ENCODE data around the gene CDCA4.

Gene CDCA4

DNA sequence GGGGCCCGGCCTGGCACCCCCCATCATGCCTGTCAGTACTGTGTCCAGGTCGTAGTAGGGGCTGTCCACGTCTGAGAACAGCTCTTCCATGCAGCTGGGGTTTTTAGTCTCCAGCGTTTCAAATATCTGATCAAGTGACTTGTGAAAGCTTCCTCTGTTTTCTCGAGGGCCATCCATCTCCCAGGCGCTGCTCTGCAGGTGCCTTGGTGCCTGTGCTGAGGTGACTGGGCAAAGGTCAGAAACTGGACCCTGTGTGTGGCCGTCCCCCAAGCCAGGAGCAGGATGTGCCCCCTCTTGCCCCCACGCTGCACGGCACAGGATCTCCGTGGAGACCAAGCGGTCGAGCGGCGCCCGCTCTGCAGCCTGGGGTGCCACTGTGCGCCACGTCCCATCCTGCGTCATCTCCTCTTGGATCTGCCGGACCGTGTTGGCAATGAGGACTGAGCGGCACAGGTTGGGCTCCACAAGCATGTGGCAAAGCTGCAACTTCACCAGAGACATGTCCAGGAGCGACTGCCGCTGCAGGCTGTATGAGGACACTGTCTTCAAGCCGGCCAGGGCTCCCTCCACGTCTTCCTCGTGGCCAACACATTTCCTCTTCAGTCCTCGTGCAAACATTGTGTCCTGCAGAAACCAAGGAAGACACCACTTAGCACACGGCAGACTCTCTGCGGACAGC lies 9.4 kb downstream of the CDCA4 start:
- no peak for DNase-seq

DNA sequence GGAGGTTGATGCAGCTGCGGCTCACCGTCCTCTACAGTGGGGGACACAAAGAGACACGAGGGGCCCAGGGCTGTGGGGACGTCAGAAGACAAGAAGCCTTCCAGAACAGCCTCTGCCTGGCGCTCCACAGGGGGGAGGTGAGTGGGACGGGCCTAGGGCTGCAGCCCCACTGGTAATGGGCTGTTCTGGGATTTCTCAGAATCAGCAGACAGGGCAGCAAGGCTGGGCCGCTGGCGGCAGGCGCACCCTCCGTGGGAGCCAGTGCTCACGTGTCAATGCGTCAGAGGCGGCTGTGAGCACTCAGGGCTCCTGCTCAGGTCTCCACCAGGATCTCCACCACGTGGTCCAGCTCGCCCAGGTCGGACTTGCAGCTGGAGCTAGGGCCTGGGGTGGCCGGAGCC lies 10.0 kb downstream of the CDCA4 start:
- no peak for DNase-seq

DNA sequence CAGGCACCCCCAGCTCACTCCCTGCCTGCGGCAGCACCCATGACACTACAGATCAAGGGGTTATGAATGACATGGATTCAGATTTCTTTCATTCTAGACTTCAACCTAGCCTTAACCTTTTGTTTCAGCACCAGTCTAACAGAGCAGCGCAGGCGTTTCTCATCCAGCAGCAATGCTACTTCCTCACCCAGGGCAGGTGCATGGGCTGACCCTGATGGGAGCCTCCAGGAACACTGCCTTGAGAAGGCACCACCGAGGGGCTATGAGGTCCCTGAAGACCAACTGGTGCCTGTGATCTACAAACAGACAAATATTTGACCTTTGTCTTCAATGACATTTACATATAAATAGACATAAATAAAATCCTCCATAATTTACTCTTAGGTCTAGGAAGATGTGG lies 10.8 kb downstream of the CDCA4 start:
- no peak for DNase-seq

DNA sequence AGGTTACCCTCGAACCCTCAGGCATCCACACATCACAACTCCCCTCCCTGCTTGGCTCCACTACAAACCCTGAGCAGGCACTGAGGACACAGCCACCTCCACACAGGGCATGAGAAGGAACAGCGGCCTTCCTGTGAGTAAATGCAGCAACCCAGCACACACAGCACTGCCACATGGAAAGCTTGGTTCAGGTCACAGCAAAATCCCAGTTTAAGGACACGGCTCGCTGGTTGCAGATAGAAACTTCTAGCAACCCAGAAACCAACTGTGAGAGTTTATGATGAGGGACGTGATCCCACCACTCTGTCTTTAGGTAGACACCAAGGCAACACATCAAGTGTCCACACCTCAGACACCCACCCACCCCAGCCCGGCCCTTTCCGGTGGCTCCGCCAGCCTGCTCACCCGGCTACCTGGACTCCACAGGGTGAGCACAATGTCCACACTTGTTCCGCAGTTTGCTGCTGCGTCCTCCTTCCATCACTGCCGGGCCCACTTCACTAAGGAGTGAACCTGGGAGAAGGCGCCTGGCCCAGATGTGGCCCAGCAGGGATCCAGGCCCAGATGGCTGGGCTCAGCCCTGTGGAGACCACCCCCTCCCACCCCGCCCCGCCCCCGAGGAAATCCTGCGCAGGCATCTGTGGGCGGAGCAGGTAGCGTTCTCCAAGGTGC lies 13.2 kb downstream of the CDCA4 start:
- DNase-seq = no peak

DNA sequence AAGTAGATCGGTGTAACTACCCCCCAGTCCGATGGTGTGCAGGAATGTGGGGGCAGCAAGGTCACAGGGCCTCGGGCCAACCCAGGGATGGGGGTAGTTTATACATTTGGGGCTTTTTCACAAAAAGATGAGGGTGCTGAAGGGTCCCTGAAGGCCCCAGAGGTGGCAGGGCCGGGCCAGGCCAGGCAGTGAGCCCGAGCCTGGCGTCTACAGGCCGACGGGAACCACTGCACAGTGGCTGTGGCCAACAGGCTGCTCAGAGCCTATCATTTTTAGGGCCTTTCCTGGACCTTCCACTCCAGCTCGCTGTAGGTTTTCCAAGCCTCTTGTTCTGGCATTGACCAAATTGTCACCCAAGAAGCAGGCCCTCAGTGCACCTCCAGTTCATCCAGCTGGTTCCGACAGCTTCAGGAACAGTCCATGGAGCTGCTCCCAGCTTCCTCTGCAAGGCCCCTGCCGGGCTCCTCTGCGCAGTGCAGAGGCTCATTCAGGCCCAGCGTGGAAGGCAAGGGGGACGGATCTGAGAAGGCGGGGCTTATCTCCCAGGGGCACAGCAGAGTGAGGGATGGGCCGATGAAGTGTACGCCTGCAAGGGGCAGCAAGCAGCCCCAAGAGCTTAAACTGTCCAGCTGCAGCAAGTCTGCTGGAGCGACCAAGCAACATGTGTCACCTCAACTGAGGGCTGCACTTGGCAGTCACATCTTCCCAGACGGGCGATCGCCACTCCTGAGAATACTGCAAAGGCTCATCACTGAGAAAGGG lies 13.9 kb downstream of the CDCA4 start:
- no peak for DNase-seq

DNA sequence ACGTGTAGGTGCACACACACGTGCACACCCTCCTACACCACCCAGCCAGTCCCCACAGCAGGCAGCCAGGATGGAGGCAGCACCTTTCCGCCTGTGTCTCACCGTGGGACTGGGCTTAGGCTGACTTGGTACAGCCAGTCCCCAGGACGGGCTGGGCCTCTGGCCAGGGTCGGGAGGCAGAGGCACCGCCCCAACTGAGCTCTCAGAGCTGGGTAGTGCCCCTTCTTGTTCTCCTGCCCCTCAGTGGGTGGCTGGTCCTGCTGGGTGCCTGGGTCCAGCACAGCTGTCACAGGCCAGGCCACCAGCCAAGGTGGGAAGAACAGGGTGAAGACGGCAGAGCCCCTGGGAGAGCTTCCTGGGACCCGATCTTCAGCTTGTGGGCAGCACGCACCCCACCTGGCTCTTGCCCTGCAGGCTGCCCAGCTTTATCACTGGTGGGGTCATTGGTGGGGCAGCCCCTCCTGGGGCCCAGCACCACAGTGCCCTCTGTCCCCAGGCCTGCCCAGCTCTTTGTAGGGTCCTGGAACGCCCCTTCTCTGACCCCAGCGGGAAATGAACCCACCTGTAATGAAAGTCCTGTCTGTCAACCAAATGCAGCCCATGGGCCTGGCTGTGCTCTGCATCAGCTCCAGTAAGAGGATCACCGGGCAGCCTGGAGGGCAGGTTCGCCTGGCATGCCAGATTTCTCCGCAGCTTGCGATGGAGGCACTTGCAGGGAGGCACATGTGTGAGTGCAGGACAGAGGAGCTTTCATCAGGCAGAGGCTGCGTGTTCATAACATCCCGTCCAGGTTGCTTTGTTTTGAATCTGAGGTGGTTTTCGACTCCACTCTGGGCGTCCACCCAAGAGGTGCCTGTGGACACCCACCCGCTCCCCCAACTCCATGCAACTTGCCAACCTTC lies 14.7 kb downstream of the CDCA4 start:
- no peak for DNase-seq

DNA sequence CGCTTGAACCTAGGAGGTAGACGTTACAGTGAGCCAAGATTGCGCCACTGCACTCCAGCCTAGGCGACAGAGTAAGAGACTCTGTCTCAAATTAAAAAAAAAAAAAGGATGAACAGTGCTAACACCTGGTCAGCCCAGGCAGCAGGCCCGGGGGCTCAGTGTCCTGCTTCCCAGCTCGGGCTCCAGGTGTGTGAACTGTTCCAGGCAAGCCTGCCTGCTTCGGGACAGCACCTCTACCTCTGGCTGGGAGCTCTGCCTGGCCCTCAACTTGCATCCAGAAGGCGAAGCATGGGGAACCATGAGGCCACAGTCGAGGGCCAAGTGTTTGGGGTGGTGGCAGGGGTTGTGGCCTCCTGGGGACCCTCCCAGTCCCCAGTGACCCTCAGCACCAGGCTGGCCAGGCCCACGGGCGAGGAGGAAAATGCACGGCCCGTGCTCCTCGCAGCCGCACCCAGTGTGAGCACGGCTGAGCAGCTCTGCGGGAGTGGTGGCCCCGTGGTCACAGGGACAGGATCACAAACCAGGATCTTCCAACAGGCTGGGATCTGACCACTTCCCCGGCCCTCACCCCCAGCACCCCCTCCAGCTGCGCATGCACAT lies 15.5 kb downstream of the CDCA4 start:
- DNase-seq = no peak

DNA sequence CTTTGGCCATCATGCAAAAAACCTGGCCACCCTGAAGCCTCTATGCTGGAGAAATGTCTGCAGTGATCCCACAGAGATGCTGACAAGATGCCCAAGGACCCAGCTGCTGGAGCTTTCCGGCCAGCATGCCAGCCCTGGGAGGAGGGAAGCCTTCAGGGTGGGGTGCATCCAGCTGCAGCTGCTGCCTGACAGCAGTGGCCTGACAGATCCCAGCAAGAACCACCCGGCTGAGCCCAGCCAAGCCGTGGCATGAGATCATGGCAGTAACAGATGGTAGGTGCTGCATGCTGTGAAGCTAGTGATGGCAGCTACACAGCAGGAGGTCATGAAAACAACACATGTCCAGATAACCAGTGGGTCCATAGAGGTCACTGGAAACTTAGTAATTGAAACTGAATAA lies 21.5 kb downstream of the CDCA4 start:
- DNase-seq = no peak

DNA sequence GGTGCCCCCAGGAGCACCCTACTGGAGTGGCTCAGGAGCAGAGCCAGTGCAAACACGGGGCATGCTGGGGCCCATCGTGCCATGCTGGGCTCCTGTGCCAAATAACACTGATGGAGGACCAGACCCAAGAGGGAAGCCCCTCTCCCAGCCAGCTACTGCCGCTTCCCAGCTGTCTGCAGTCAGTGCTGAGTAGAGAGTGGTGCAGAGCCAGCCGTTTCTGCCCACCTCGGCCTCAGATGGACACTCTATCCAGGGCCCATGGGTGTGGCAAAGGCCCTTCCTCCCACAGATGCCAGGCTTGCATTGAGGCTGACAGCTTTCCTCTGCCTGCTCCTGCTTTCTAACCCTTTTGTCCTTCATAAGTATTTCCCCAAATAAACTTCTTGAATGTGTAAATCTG lies 22.1 kb downstream of the CDCA4 start:
- no peak for DNase-seq

DNA sequence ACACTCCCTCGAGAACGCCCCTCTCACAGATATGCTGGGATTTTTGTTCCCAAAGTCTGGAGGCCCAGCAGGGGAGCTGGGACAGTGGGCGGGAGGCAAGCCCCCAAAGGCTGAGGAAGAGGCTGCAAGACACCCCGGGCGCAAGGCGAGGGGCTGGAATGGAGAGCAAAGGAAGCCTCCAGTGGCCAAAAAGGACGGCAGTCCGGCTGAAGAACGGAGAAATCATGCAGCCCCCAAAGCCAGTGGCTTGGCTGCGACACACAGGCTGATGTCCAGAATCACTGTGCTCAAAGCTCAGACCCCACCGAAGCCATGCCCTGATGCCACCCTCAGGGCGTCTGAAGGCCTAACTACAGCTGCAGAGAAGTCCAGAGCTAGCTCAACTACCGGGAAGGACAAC lies 24.4 kb downstream of the CDCA4 start:
- no peak for DNase-seq

DNA sequence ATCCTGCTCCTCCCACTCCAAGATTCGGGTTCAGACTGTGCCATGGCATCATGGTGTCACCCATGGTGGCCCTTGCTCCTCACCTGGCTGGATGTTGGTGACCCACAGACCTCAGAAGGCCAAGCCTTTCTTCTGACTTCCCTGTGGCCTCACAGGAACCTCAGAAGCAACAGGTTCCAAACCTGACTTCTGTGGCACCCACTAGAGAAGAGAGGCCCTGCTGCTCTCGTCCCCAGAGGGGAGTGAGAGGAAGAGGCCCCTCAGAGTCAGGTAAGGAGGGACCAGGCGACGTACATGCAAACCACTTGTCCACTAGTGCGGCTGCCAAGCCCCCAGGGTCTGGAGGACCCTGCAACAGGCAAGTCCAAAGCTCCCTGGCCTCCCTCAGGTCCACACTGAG lies 24.9 kb downstream of the CDCA4 start:
- no peak for DNase-seq

DNA sequence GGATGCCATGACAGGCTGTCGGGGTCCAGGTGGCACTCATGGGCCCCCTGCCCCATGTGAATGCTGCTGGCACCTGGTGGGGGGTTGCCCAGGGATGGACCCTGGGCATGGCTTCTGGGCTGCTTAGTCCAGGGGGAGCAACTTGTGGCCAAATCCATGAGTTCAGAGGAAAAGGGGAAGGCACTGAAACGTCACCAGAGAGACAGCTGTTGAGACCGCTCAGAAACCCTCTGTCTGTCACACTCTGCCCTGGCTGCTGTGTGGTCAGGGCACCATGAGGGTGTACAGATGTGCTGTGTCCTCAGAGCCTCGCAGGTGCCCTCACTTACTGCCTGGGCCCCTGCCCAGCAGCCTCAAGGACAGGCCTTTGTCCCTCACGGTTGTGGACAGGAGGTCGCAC lies 25.9 kb downstream of the CDCA4 start:
- DNase-seq = no peak

DNA sequence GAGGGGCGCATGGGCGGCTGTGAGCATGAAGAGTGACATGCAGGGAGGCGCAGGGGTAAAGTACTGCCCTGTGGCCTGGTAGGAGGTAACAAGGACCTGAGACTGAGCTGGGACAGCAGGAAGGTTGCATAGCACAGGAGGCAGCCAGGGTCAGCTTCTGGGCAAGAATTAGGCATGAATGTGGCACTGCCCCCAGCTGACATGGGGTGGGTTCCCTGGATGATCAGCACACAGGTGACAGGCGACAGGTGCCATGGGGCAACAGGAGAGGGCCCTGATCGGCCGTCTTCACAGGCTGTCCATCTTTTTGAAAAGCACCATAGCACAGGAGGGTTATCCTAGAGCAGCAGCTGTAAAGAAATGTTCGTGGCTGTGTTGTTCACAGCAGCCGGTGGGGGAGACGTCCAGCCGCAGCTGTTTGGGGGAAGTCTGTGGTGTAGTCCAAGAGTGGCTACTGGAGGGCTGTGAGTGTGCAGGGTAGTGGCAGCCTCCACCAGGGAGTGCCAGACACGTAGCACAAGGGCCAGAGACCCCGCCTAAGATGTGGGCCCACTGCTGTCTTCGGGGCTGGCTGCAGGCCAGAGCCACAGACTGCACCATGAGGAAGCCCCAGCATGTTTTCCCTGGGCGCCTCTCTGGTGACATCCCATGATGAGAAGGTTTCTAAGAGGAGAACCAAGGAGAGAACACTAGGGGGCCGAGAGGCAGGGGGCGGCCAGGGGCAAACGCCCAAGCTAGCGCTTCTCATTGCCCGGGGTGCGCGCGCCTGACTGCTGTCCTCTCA lies 26.9 kb downstream of the CDCA4 start:
- no peak for DNase-seq

DNA sequence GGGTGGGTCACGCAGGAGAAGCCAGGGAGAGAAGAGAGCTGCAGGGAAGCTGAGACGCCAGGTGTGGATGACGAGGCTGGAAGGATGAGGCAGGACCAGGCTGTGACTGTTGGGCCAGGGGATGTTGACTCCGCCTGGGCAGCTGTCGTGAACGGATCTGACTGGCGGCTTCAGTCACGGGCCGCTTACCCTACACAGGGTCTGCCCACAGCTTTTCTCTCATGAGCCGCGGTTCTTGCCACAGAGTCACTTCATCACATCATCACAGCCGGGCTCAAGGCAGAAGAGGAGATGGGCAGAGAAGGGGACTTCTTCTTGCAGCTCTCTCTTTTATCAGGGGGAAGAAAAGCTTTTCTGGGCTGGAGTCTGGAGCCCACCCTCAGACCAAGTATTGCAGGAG lies 27.6 kb downstream of the CDCA4 start:
- DNase-seq = no peak

DNA sequence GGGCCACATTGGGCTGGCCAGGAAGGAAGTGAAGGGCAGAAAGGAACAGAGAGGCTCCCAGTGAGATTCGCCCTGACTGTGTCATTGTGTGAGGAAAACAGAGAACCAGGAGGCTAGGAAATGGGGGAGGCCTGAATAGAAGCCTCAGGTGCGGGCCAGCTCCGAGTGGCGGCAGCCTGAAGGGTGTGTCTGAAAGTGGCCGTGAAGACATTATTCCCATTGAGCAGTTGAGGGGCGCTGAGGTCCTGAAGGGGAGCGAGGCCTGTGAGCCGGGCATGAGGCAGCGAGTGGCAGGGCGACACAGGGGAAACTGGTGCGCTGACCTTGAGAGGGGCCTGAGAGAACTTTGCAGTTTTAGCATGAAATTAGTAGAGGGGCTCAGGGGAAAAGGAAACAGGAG lies 28.4 kb downstream of the CDCA4 start:
- DNase-seq = no peak

DNA sequence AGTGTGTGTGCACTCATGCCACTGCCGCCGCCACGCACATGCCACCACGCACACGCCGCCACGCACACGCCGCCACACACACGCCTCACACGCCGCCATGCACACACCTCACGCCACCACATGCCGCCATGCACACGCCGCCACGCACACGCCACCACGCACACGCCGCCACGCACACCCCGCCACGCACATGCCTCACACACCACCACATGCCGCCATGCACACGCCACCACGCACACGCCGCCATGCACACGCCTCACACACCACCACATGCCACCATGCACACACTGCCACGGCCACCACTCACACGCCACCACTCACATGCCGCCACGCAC lies 29.0 kb downstream of the CDCA4 start:
- DNase-seq = no peak

DNA sequence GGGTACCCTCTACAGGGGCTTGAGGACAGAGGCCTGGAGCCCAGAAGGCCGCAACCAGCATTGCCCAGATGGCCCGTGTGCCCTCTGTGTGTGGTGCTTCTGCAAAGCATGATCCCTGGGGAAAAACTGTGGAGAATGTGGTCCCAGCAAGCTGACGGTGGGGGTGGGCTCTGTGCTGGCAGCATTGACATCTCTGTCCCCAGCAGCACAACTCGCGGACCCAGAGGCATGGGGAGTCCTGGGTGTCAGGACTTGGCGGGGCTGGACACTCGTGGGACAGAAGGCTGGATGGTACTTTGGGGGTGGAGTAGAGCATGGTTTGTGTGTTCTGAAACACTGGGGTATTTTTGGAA lies 31.0 kb downstream of the CDCA4 start:
- DNase-seq = no peak

DNA sequence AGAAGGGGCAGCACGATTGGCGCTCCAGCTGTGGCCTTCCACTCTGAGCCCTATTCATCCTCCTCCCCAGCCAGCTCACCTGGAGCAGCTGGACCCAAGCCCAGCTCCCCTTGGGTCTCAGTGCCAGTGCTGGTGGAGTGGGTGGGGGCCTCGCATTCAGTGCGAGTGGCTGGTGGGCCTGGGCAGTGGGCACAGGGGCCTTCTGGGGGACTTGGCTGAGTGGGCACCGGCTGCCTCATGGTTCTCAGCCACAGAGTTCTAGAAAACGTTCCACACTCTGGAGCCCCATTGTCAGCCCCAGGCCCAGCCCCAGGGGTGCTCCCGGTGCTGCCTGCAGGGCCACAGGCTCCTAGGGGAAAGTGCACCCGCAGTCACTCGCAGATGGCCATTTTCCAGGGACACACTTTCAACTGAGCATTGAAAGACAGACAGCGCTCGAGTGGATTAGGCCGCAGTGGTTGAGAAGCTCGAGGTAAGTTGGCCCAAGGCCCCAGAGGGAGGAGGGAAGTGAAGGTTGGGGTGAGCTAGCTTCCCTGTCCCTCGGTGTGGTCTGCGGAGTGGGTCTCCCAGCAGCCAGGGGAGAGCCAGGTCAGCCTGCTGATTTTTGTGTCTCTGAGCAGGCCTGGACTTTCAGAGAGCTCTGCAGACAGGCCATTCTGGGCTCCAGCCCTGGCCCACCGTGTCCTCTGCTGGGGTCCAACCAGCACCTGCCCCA lies 31.5 kb downstream of the CDCA4 start:
- DNase-seq = no peak

DNA sequence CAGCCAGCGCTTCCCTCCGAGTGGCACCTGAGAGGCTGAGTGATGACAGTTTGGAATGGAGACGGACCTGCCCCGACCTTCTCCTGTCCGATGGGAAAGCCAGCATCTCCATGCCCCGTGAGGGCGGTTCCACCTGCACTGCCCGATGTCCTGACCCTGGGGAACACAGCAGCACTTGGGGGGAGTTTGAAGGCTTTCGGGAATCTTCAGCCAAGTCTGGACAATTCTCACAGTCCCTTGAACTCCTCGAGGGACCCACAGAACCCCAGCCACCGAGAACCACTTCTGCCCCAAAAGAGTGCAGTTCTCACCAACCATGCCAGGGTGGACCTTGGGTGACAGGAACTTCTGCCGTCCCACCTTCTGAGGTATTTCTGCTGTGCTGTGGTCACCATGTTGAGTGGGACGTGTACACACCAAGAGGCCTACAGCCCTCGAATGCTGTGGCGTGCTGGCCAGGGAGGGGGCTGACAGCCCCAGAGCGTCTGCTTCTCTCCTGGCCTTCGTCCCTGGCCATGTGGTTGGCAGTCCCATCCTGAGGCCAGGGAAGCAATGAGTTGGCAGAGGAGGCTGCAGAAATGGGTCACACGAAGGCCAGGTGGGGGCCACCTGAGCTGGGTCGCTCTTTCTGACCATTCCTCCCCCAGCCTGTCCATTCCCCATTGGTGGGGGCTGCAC lies 34.3 kb downstream of the CDCA4 start:
- DNase-seq = no peak

DNA sequence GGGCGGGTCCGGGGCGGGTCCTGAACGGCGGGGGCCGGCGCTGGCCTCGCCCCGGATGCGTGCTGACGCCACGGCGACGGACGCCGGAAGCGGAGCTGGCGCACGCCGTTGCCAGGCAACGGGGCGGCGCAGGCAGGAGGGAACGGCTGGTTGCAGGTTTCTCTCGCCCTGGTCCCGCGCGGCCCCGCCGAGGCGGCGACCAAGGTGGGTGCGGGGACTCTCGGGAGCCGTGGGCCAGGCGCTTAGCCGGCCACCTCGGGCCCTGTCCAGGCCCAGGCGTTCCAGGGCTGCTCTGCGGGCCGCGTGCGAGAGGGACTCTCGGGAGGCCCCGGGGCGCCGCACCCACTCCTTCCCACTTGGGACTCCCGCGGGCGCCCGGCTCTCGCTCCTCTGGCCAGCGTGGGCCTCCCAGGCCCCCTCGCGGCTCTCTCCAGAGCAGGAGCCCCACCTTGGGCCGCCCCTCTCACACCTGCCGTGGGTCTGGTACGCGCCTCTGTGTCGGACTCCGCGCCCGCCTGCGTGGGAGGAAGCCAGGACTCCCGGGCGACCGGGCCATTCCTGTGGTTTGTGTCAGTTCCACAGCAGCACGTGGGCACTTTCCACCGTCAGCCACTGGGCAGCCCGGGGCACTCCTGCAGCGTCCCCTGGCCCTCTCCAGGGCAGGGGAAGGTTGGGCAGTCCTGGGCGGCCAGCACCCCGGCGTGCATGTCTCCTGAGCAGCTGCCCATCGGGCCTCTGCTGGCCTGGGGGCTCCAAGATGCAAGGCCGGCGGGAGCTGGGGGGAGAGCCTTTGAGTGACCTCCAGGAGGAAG lies 35.0 kb downstream of the CDCA4 start, which contains the start of gene CLBA1:
CLBA1 (plus strand) TSS at position 114 of the 812 bp plus-strand sequence; CDS start at position 758, 644 bp downstream.
- DNase-seq = peak; percentile 89

All from OCI-M1 (cell line).